ENCODE measurements around the gene FBXL7.

FBXL7 gene

GRCh38 chr5:15887093-15887492 lies 387.1 kb downstream of the FBXL7 start:
- DNase-seq (ENCODE audit: low read depth), result no peak

GRCh38 chr5:15889001-15889400 lies 389.0 kb downstream of the FBXL7 start:
- no peak for DNase-seq (ENCODE audit: low read depth)

- DNase-seq (ENCODE audit: low read depth), result no peak
Observed at GRCh38 chr5:15893866-15894265, 393.9 kb downstream of the FBXL7 start.

GRCh38 chr5:15897656-15898055 lies 397.7 kb downstream of the FBXL7 start:
- DNase-seq (ENCODE audit: low read depth), result no peak

GRCh38 chr5:15898641-15899040 lies 398.7 kb downstream of the FBXL7 start:
- DNase-seq (ENCODE audit: low read depth), result no peak

GRCh38 chr5:15899481-15899880 lies 399.5 kb downstream of the FBXL7 start:
- DNase-seq (ENCODE audit: low read depth), result no peak

- DNase-seq (ENCODE audit: low read depth), result no peak
Observed at GRCh38 chr5:15901151-15901550, 401.2 kb downstream of the FBXL7 start.

- DNase-seq (ENCODE audit: low read depth), result no peak
Observed at GRCh38 chr5:15902066-15902465, 402.1 kb downstream of the FBXL7 start.

- DNase-seq (ENCODE audit: low read depth), result no peak
Observed at GRCh38 chr5:15904899-15905830, 405.2 kb downstream of the FBXL7 start.

GRCh38 chr5:15914638-15915037 lies 414.7 kb downstream of the FBXL7 start:
- DNase-seq (ENCODE audit: low read depth), result no peak

GRCh38 chr5:15926586-15926985 lies 426.6 kb downstream of the FBXL7 start:
- DNase-seq (ENCODE audit: low read depth), result no peak

GRCh38 chr5:15927710-15928380 lies 427.9 kb downstream of the FBXL7 start:
- DNase-seq (ENCODE audit: low read depth), result no peak

- DNase-seq (ENCODE audit: low read depth), result no peak
Observed at GRCh38 chr5:15929611-15930263, 429.8 kb downstream of the FBXL7 start.

- DNase-seq (ENCODE audit: low read depth), result no peak
Observed at GRCh38 chr5:15932066-15932465, 432.1 kb downstream of the FBXL7 start.

GRCh38 chr5:15933259-15934207 lies 433.6 kb downstream of the FBXL7 start:
- no peak for DNase-seq (ENCODE audit: low read depth)

GRCh38 chr5:15936505-15937245 lies 436.7 kb downstream of the FBXL7 start:
- no peak for DNase-seq (ENCODE audit: low read depth)

GRCh38 chr5:15937708-15938107 lies 437.7 kb downstream of the FBXL7 start:
- DNase-seq (ENCODE audit: low read depth), result no peak

- no peak for DNase-seq (ENCODE audit: low read depth)
Observed at GRCh38 chr5:15938186-15938585, 438.2 kb downstream of the FBXL7 start.

GRCh38 chr5:15938961-15939360 lies 439.0 kb downstream of the FBXL7 start:
- DNase-seq (ENCODE audit: low read depth), result no peak

- DNase-seq (ENCODE audit: low read depth), result no peak
Observed at GRCh38 chr5:15940905-15941304, 440.9 kb downstream of the FBXL7 start.

- DNase-seq (ENCODE audit: low read depth), result no peak
Observed at GRCh38 chr5:15943487-15943886, 443.5 kb downstream of the FBXL7 start.
